A549 treated with DMSO at 1 μM for 4 hours (cell line): Measurements from ENCODE around the gene DUSP8. TPM values are rescaled to one million over a fixed set of nuclear protein-coding genes. Genes with fewer than 3 reads are reported as not detected.

Experiments used
- total RNA-seq: library from RNA; stranded (reverse); fragments of 200-300 nt; extraction: Qiagen RNA extraction; gene quantifications from 5 replicates; pipeline ENCODE4 v1.2.3, GENCODE V29; 2022; ENCODE audit warnings: low read depth

Gene DUSP8
- total RNA-seq: 0.96 to 1.9 TPM (median 1.6 TPM) in 5 replicates

GRCh38 chr11:1572197-1573076 lies at the start of gene DUSP8:
TSS of gene DUSP8 (minus strand) at chr11:1572271. CDS start at chr11:1565826, 6,445 bp downstream.

GRCh38 chr11:1608363-1608762 lies 36.3 kb upstream of the DUSP8 start, which contains the start of gene KRTAP5-3:
TSS of gene KRTAP5-3 (minus strand) at chr11:1608463. CDS start at chr11:1608385, 78 bp downstream.

GRCh38 chr11:1597994-1598380 lies 25.9 kb upstream of the DUSP8 start, which contains the start of gene KRTAP5-2:
TSS of gene KRTAP5-2 (minus strand) at chr11:1598294. CDS start at chr11:1598250, 44 bp downstream.

GRCh38 chr11:1584661-1585370 lies 12.7 kb upstream of the DUSP8 start, which contains the start of gene KRTAP5-1:
TSS of gene KRTAP5-1 (minus strand) at chr11:1585283. CDS start at chr11:1585249, 34 bp downstream.

Other genes with a start within 250 kb of the DUSP8 start
- gene BRSK2, start 182.3 kb downstream of the DUSP8 start, total RNA-seq: 6.5 to 7.6 TPM (median 6.8 TPM) in 5 replicates
- gene MOB2, start 85.5 kb downstream of the DUSP8 start, total RNA-seq: 40.0 to 49.9 TPM (median 43.9 TPM) in 5 replicates
- not detected in 5 replicates for gene KRTAP5-1, start 13.0 kb upstream of the DUSP8 start, total RNA-seq
- not detected in 5 replicates for gene KRTAP5-2, start 26.0 kb upstream of the DUSP8 start, total RNA-seq
- gene KRTAP5-3, start 36.2 kb upstream of the DUSP8 start, total RNA-seq: not detected in 5 replicates
- gene KRTAP5-4, start 49.9 kb upstream of the DUSP8 start, total RNA-seq: not detected in 5 replicates
- not detected in 5 replicates for gene KRTAP5-5, start 57.5 kb upstream of the DUSP8 start, total RNA-seq
- not detected in 5 replicates for gene KRTAP5-6, start 124.9 kb upstream of the DUSP8 start, total RNA-seq
- gene IFITM10, start 178.3 kb upstream of the DUSP8 start, total RNA-seq: 0.89 to 1.3 TPM (median 0.94 TPM) in 5 replicates
- gene CTSD, start 191.7 kb upstream of the DUSP8 start, total RNA-seq: 379 to 541 TPM (median 436 TPM) in 5 replicates